Gastroesophageal sphincter (tissue), 4 donors: ENCODE data around the gene TMEM178B. TPM values are rescaled to one million over a fixed set of nuclear protein-coding genes. Genes with fewer than 3 reads are reported as not detected.

Source experiments
- ATAC-seq: fragments of 150-250 bp; one replicate; pipeline ENCODE4 v1.9.1; 2016; ENCODE audit warnings: mild to moderate bottlenecking, moderate library complexity
- H3K27ac ChIP-seq, 4 donors: fragments of 200-600 bp; sonication (generic) in 3 of 4; 1 replicate in 3 of 4; 2 replicates in 1 of 4; pipeline ENCODE4 v1.5.1; 2016 to 2019
- H3K27me3 ChIP-seq: fragments of 200-600 bp; sonication (generic); one replicate; pipeline ENCODE4 v1.5.1; 2019
- H3K36me3 ChIP-seq, 2 donors: fragments of 200-600 bp; sonication (generic); one replicate each; pipeline ENCODE4 v1.5.1; 2019; ENCODE audit warnings: control low read depth in 1 of 2
- H3K4me1 ChIP-seq, 3 donors: fragments of 200-600 bp; sonication (generic); 1 replicate in 2 of 3; 2 replicates in 1 of 3; pipeline ENCODE4 v1.5.1; 2016 to 2019; ENCODE audit warnings: control low read depth in 2 of 3
- H3K4me3 ChIP-seq, 2 donors: fragments of 200-600 bp; sonication (generic); one replicate each; pipeline ENCODE4 v1.5.1; 2019; ENCODE audit warnings: mild to moderate bottlenecking in 1 of 2, moderate library complexity in 1 of 2
- H3K9me3 ChIP-seq, 3 donors: fragments of 200-600 bp; sonication (generic); one replicate each; pipeline ENCODE4 v1.5.1; 2017 to 2019; ENCODE audit warnings: control low read depth in 2 of 3
- CTCF ChIP-seq, 4 experiments: fragments of 200-600 bp in 2 of 4; fragments of 450-650 bp in 2 of 4; sonication (generic) in 1 of 4; IDR thresholded peaks; one replicate each; pipeline ENCODE4 v1.5.1; 2017 to 2019; ENCODE audit warnings: antibody characterized with exemption in 4 of 4, mild to moderate bottlenecking in 2 of 4, moderate library complexity in 2 of 4
- EP300 ChIP-seq: sonication (generic); formaldehyde crosslinking; IDR thresholded peaks from one replicate; pipeline ENCODE4 v1.6.1; 2017; ENCODE audit warnings: antibody characterized with exemption, mild to moderate bottlenecking
- POLR2A ChIP-seq, 2 donors: fragments of 450-650 bp; IDR thresholded peaks; one replicate each; pipeline ENCODE4 v1.6.1; 2017; ENCODE audit warnings: antibody characterized with exemption in 2 of 2, mild to moderate bottlenecking in 2 of 2, moderate library complexity in 1 of 2
- POLR2AphosphoS5 ChIP-seq: sonication (generic); formaldehyde crosslinking; IDR thresholded peaks from one replicate; pipeline ENCODE4 v1.6.1; 2017; ENCODE audit warnings: antibody characterized with exemption
- WGBS, 2 donors: methylation state at CpG; one replicate each; pipeline ENCODE4 v1.1.5; 2018; ENCODE audit warnings: low coverage in 1 of 2; 5-methylcytosine and 5-hydroxymethylcytosine counted together
- total RNA-seq, 4 donors: library from RNA; depleted of rRNA; stranded (reverse); fragments of >200 nt; gene quantifications; one replicate each; pipeline ENCODE4 v1.1.0, GENCODE V29; 2016

Gene TMEM178B
- total RNA-seq, 4 donors from 2014 or later, result 0.62 to 1.4 (median 1.0) TPM

- H3K27ac ChIP-seq, result no peak overlapping the region
- 65 to 73% methylated on average over 6 to 7 of the region's 8 CpGs for WGBS, 2 donors
- ATAC-seq, result no peak
- H3K9me3 ChIP-seq, result no peaks in the 10 kb centered on the region
- no peaks in the 10 kb centered on the region for H3K36me3 ChIP-seq
- peaks cover 3% of the 10 kb centered on the region for H3K27me3 ChIP-seq
- H3K4me1 ChIP-seq, result no peaks in the 10 kb centered on the region
- H3K4me3 ChIP-seq, result no peak overlapping the region
- TF ChIP-seq EP300, result no peak
These were observed 160.7 kb downstream of the TMEM178B start for GRCh38 chr7:141234335-141235105.

DNA sequence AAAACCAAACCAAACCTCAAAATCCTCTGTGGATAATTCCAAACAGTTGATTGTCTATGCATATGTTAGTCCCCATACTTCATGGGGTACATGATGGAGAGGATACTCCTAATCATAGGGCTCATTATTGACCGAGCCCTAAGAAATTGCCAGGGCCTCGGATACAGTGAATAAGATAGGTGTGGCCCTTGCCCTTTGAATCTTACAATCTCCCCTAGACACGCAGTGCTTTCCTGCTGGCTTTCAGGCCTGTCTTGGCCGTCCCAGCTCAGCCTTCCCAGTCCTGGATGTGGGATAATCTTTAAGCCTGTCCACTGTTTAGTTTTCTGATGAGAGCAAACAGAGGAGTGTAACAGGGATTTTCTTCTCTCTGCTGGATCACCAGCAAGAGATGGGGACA lies 161.8 kb downstream of the TMEM178B start:
- 81 to 89% methylated on average over 2 to 4 of the region's 4 CpGs for WGBS, 2 donors
- Histone ChIP-seq H3K27me3 (peaks cover 3% of the 10 kb centered on the region), H3K4me3 (no peak overlapping the region), H3K4me1 (no peaks in the 10 kb centered on the region), H3K27ac (no peak overlapping the region), H3K9me3 (no peaks in the 10 kb centered on the region), H3K36me3 (no peaks in the 10 kb centered on the region)
- TF ChIP-seq CTCF (IDR thresholded peaks at IDR 0.05) (no peak), EP300 (no peak), POLR2AphosphoS5 (no peak), POLR2A (IDR thresholded peaks at IDR 0.05) (no peak)
- no peak for ATAC-seq

GRCh38 chr7:141238596-141239243 lies 164.9 kb downstream of the TMEM178B start:
- Histone ChIP-seq H3K27me3 (no peaks in the 10 kb centered on the region), H3K4me3 (no peak overlapping the region), H3K4me1 (no peaks in the 10 kb centered on the region), H3K36me3 (no peaks in the 10 kb centered on the region), H3K9me3 (no peaks in the 10 kb centered on the region), H3K27ac (no peak overlapping the region)
- no peak for ATAC-seq
- 48 to 61% methylated on average over 6 to 8 of the region's 10 CpGs for WGBS, 2 donors
- TF ChIP-seq POLR2A (IDR thresholded peaks at IDR 0.05) (no peak), EP300 (no peak)

- Histone ChIP-seq H3K36me3 (no peaks in the 10 kb centered on the region), H3K9me3 (no peaks in the 10 kb centered on the region), H3K4me3 (no peak overlapping the region), H3K27me3 (no peaks in the 10 kb centered on the region), H3K4me1 (no peaks in the 10 kb centered on the region), H3K27ac (no peak overlapping the region)
- WGBS, 2 donors, result 94 to 95% methylated on average over 2 of the region's 2 CpGs
- ATAC-seq, result no peak
- TF ChIP-seq POLR2AphosphoS5, result no peak
- no peak for TF ChIP-seq POLR2A (IDR thresholded peaks at IDR 0.05)
- no peak for TF ChIP-seq CTCF (IDR thresholded peaks at IDR 0.05)
- no peak for TF ChIP-seq EP300
These were observed 165.8 kb downstream of the TMEM178B start for GRCh38 chr7:141239661-141240060.

- TF ChIP-seq POLR2A (IDR thresholded peaks at IDR 0.05) (no peak), POLR2AphosphoS5 (no peak), EP300 (no peak), CTCF (IDR thresholded peaks at IDR 0.05) (no peak)
- WGBS, 2 donors, result 49 to 100% methylated on average over 1 to 5 of the region's 5 CpGs
These were observed 168.7 kb downstream of the TMEM178B start for GRCh38 chr7:141242568-141242967.

DNA sequence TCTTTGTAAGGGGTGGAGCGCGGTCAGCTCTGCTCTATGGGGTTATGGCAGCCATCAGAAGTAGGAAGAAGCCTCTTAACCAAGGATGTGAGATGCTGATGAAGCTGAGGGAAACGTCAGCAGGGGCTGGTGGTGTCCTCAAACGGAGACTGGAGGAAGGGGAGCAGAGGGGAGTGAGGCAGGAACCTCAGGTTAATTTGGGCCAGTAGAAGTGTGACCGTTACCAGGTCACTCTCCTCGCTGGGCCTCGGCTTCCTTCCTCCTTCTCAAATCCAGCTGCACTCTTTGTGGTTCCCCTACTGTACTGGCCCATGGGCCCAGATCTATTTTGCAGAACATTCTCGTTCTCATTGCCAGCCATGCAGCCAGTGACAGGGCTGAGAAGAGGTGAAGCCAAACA lies 169.5 kb downstream of the TMEM178B start:
- H3K27ac ChIP-seq, result no peak overlapping the region
- 40 to 57% methylated on average over 1 to 6 of the region's 8 CpGs for WGBS, 2 donors
- TF ChIP-seq CTCF (IDR thresholded peaks at IDR 0.05) (no peak), POLR2AphosphoS5 (no peak), EP300 (no peak), POLR2A (IDR thresholded peaks at IDR 0.05) (no peak)
- no peaks in the 10 kb centered on the region for H3K27me3 ChIP-seq
- no peak overlapping the region for H3K4me3 ChIP-seq
- no peaks in the 10 kb centered on the region for H3K9me3 ChIP-seq
- H3K36me3 ChIP-seq, result no peaks in the 10 kb centered on the region
- H3K4me1 ChIP-seq, result no peaks in the 10 kb centered on the region
- ATAC-seq, result no peak

More at GRCh38 chr7:141242568-141242967, 168.7 kb downstream of the TMEM178B start:
- Histone ChIP-seq H3K4me3 (no peak overlapping the region), H3K4me1 (no peaks in the 10 kb centered on the region), H3K27ac (no peak overlapping the region), H3K36me3 (no peaks in the 10 kb centered on the region), H3K9me3 (no peaks in the 10 kb centered on the region), H3K27me3 (no peaks in the 10 kb centered on the region)
- ATAC-seq, result no peak
